Lower leg skin (tissue), 3 donors: ENCODE results near the gene CAMTA1.

Experiments
- POLR2A ChIP-seq, 2 donors: fragments of 450-650 bp; IDR thresholded peaks; one replicate each; pipeline ENCODE4 v1.6.1; 2016 to 2017; ENCODE audit warnings: antibody characterized with exemption in 2 of 2, mild to moderate bottlenecking in 1 of 2, moderate library complexity in 1 of 2
- TF ChIP-seq, protein P1 (sequence below), 3 donors: fragments of 450-650 bp; IDR thresholded peaks; one replicate each; pipeline ENCODE4 v1.5.1; 2016; ENCODE audit warnings: antibody characterized with exemption in 3 of 3, mild to moderate bottlenecking in 3 of 3, moderate library complexity in 2 of 3

GRCh38 chr1:6897138-6897537, 111.9 kb downstream of the CAMTA1 start:
- no peak for TF ChIP-seq POLR2A (IDR thresholded peaks at IDR 0.05)
- TF ChIP-seq, protein P1, sequence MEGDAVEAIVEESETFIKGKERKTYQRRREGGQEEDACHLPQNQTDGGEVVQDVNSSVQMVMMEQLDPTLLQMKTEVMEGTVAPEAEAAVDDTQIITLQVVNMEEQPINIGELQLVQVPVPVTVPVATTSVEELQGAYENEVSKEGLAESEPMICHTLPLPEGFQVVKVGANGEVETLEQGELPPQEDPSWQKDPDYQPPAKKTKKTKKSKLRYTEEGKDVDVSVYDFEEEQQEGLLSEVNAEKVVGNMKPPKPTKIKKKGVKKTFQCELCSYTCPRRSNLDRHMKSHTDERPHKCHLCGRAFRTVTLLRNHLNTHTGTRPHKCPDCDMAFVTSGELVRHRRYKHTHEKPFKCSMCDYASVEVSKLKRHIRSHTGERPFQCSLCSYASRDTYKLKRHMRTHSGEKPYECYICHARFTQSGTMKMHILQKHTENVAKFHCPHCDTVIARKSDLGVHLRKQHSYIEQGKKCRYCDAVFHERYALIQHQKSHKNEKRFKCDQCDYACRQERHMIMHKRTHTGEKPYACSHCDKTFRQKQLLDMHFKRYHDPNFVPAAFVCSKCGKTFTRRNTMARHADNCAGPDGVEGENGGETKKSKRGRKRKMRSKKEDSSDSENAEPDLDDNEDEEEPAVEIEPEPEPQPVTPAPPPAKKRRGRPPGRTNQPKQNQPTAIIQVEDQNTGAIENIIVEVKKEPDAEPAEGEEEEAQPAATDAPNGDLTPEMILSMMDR (IDR thresholded peaks at IDR 0.05): no peak
